ENCODE results near the gene ACOT11. TPM values are rescaled to one million over a fixed set of nuclear protein-coding genes. Genes with fewer than 3 reads are reported as not detected.

ACOT11 gene
- total and polyA plus RNA-seq, 9 of the 15 experiments (the other 6 are each of a cell fraction or from before 2014, with no cell fraction given), result 0.04 to 1.2 (median 0.64) TPM; not detected in 2

DNA sequence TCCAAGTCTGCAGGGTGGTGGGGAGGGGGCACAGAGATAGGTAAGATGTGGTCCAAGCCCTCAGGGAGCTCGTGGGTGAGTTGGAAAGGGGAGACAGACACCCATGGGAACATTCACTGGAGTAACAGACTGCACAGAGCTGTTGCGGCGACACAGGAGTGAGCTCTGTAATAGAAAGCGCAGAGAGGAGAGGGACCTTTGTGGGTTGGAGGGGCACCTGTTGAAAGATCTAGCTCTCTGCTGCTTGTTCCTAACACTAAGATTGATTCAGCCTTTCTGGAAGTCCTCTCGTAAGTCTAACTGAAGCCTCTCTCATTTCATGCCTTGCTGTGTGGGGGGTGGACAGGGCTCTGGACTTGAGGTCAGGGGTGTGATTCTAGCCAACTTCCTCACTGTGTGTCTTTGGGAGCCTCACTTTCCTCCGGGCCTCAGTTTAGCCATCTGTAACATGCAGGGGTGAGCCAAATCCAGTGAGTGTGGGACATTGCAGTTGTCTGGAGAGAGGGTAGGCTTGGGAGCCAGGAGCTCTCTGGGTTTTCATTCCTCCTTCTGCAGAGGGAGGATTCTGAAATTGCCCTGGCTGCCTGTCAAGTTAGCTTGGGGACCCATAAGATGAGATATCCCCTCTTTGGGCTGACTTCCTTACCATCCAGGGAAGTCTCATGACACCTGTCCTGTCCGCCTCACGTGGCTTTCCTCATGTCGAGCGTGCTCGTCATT is 2.0 kb upstream of the ACOT11 start:
- Histone ChIP-seq H3K4me1 (replicated peaks in 1 of 2; ENCODE audit: control insufficient read depth in 2 of 2, insufficient read depth in 2 of 2, low read length in 2 of 2) (peaks cover 24 to 28% of the 10 kb centered on the region in 2 experiments; a peak in 4 of 5 replicates), H3K27ac (ENCODE audit: extremely low read depth, low read depth, low read length) (no peak overlapping the region), H3K27me3 (ENCODE audit: control insufficient read depth in 2 of 2, insufficient read depth in 2 of 2, low read length in 2 of 2) (peaks cover 29 to 82% of the 10 kb centered on the region in 2 experiments; a peak in 3 of 5 replicates), H3K36me3 (ENCODE audit: control insufficient read depth, insufficient read depth, low read length) (no peaks in the 10 kb centered on the region), H3K4me2 (ENCODE audit: insufficient read depth, low read length) (no peak overlapping the region), H3K9me3 (replicated peaks; ENCODE audit: control insufficient read depth, insufficient read depth, low read depth, low read length) (no peaks in the 10 kb centered on the region), H2AFZ (ENCODE audit: low read depth, low read length) (no peak overlapping the region), H3K79me2 (ENCODE audit: control insufficient read depth, insufficient read depth, low read length) (no peaks in the 10 kb centered on the region), H4K20me1 (replicated peaks; ENCODE audit: control insufficient read depth, insufficient read depth, low read length) (0 out of 2 replicates have a peak, but pooled peaks cover 7% of the 10 kb centered on the region), H3K9ac (ENCODE audit: insufficient read depth in 1 of 2, low read depth in 2 of 2, low read length in 2 of 2) (no peak overlapping the region), H3K9me1 (ENCODE audit: control insufficient read depth, insufficient read depth, low read length) (no peaks in the 10 kb centered on the region), H3K4me3 (no peak overlapping the region)
- ATAC-seq (no peak), FAIRE-seq (no peak), DNase-seq (ENCODE audit: extremely low read depth in 1 of 4, low spot score in 3 of 4) (no peak)
- no TSS peak for BruUV-seq (replicated peaks)
- WGBS (ENCODE audit: insufficient coverage, low coverage, missing lambda C conversion rate), result 25% methylated on average over 11 of the region's 11 CpGs
- intact Hi-C loops (cut with micrococcal nuclease) (no loop called here), in situ Hi-C loops (cut with MboI) (no loop called here)
- TF ChIP-seq, protein P1, sequence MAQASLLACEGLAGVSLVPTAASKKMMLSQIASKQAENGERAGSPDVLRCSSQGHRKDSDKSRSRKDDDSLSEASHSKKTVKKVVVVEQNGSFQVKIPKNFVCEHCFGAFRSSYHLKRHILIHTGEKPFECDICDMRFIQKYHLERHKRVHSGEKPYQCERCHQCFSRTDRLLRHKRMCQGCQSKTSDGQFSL (CRISPR knock-in tag; IDR thresholded peaks at IDR 0.05), result 0 out of 2 replicates have a peak, but pooled peaks have one; percentile 39
- TF ChIP-seq, protein P1 (tag; IDR thresholded peaks at IDR 0.05), result no peak
- no peak for TF ChIP-seq PHF21A (IDR thresholded peaks at IDR 0.05; ENCODE audit: borderline replicate concordance, low read depth)
- ChIA-PET POLR2A (interaction anchor here (0.5 to 3.4 kb wide), 3 partner anchors 12 to 447 kb away, joined by 3 to 15 read pairs (median 3); no protein-coding TSS in a partner anchor), CTCF (ENCODE audit: low intra/inter-chr PET ratio) (no interaction called here)
